ENCODE data around the gene CNBD2. TPM values are rescaled to one million over a fixed set of nuclear protein-coding genes. Genes with fewer than 3 reads are reported as not detected.
A peak's percentile ranks its signal among the peaks of the same experiment; 100 is the strongest.
"Not testable (repeated sequence)": the region's sequence is repeated elsewhere in the genome, so short reads cannot be mapped to it uniquely, and the experiment has no call there.

CNBD2 gene
- total RNA-seq, 4 donors from 2014 or later, result 0.90 to 13.2 (median 12.9) TPM; not detected in 1

GRCh38 chr20:36043892-36044515 is 75.6 kb downstream of the CNBD2 start:
- Histone ChIP-seq H3K4me3 (no peak overlapping the region), H3K27me3 (no peaks in the 10 kb centered on the region), H3K27ac (no peak overlapping the region), H3K36me3 (peaks cover 0 to 43% (median 0%) of the 10 kb centered on the region in 3 donors), H3K4me1 (peaks cover 0 to 24% (median 3%) of the 10 kb centered on the region in 4 donors), H3K9me3 (no peaks in the 10 kb centered on the region)
- no peak for DNase-seq (ENCODE audit: low spot score in 2 of 2)
- WGBS, 2 donors, result 83 to 91% methylated on average over 10 of the region's 10 CpGs
- no peak for TF ChIP-seq CTCF (IDR thresholded peaks at IDR 0.05)
- no peak for TF ChIP-seq POLR2A (IDR thresholded peaks at IDR 0.05)
- no peak for TF ChIP-seq EP300 (IDR thresholded peaks at IDR 0.05)

GRCh38 chr20:36045373-36045714 is 77.0 kb downstream of the CNBD2 start:
- Histone ChIP-seq H3K4me1 (peaks cover 0 to 24% (median 3%) of the 10 kb centered on the region in 4 donors), H3K36me3 (peaks cover 0 to 43% (median 0%) of the 10 kb centered on the region in 3 donors), H3K27me3 (no peaks in the 10 kb centered on the region), H3K9me3 (no peaks in the 10 kb centered on the region), H3K27ac (no peak overlapping the region), H3K4me3 (no peak overlapping the region)
- no peak for DNase-seq (ENCODE audit: low spot score in 2 of 2)
- WGBS, 2 donors, result 87 to 98% methylated on average over 2 of the region's 2 CpGs
- TF ChIP-seq EP300 (IDR thresholded peaks at IDR 0.05) (no peak), CTCF (IDR thresholded peaks at IDR 0.05) (no peak), POLR2A (IDR thresholded peaks at IDR 0.05) (no peak)

GRCh38 chr20:36046073-36046798 is 77.8 kb downstream of the CNBD2 start:
- not testable (repeated sequence) for H3K9me3 ChIP-seq; H3K4me3 ChIP-seq; H3K27me3 ChIP-seq; DNase-seq (ENCODE audit: low spot score in 2 of 2); H3K27ac ChIP-seq
- Histone ChIP-seq H3K36me3 (peaks cover 0 to 39% (median 0%) of the 10 kb centered on the region in 3 donors), H3K4me1 (peaks cover 0 to 26% (median 4%) of the 10 kb centered on the region in 4 donors)
- 59 to 66% methylated on average over 4 of the region's 4 CpGs for WGBS, 2 donors

- H3K27me3 ChIP-seq; DNase-seq (ENCODE audit: low spot score in 2 of 2); H3K9me3 ChIP-seq; H3K27ac ChIP-seq: not testable (repeated sequence)
- Histone ChIP-seq H3K4me1 (peaks cover 0 to 32% (median 6%) of the 10 kb centered on the region in 4 donors), H3K36me3 (peaks cover 0 to 19% (median 0%) of the 10 kb centered on the region in 3 donors), H3K4me3 (peak overlapping the region; percentile 33 to 100 (median 96))
- 2 to 3% methylated on average over 2 of the region's 2 CpGs for WGBS, 2 donors
Observed at GRCh38 chr20:36049408-36049807, 81.0 kb downstream of the CNBD2 start.

- Histone ChIP-seq H3K27ac (peak overlapping the region; percentile 95 to 100 (median 97)), H3K4me1 (peaks cover 0 to 32% (median 6%) of the 10 kb centered on the region in 4 donors), H3K27me3 (no peaks in the 10 kb centered on the region), H3K4me3 (peak overlapping the region; percentile 94 to 100 (median 98)), H3K9me3 (no peaks in the 10 kb centered on the region), H3K36me3 (peaks cover 0 to 8% (median 0%) of the 10 kb centered on the region in 3 donors)
- peak; percentile 81 to 88 for DNase-seq (ENCODE audit: low spot score in 2 of 2)
- peak; percentile 26 to 99 for TF ChIP-seq EP300 (IDR thresholded peaks at IDR 0.05)
- peak in 2 of 5 experiments; percentile 19 to 42 for TF ChIP-seq CTCF (IDR thresholded peaks at IDR 0.05)
- peak; percentile 91 to 96 for TF ChIP-seq POLR2A (IDR thresholded peaks at IDR 0.05)
- WGBS, 2 donors, result 0 to 1% methylated on average over 45 to 66 of the region's 75 CpGs
Observed at GRCh38 chr20:36050436-36051317, 82.3 kb downstream of the CNBD2 start.
